NOMO-1 (cell line): ENCODE measurements around the gene FKBP11.

ENCODE experiments used
- DNase-seq, 2 experiments: peaks; one replicate each; lab custom pipeline; 2025; ENCODE audit not compliant: unreplicated experiment in 2 of 2; lab: John Stamatoyannopoulos, UW

FKBP11 gene

DNA sequence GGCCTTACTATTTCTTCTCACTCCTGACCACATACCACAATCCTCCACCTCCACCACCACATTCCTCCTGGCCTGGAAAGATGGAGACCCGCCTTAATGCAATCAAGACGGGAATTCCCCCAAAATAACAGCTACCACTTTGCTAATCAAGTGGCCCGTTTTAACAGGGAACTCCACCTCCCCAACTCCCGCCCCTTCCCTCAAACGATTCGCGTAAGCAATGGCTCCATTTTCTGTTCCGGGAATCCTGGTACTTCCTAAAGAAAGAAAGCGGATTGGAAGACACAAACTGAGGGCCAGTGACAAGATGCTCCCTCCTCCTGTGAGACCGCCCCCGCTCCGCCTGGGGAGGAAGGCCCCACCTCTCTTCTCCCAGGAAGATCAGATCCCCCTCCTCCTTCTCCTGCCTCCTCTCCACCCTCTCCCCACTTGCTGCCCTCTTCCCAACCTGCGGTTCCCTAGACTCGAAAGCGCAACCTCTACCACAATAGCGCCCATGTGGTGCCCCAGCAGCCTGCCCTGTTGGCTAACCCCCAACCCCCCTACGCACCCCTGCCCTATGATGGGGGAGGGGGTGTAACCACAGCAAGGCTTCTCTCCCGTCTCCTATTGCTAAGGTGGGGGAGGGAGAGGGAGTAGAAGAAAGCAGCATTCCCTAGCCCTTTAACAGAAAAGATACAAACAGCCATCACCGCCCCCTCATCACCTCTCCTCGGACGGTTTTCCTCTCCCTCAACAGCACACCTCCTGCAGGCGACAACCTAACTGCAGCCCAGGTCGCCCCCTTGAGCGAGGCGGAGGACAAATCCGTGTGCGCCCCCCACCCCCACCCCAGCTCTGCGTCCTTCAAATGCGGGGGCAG lies 31.2 kb upstream of the FKBP11 start:
- DNase-seq, result peak; percentile 65 to 70

DNA sequence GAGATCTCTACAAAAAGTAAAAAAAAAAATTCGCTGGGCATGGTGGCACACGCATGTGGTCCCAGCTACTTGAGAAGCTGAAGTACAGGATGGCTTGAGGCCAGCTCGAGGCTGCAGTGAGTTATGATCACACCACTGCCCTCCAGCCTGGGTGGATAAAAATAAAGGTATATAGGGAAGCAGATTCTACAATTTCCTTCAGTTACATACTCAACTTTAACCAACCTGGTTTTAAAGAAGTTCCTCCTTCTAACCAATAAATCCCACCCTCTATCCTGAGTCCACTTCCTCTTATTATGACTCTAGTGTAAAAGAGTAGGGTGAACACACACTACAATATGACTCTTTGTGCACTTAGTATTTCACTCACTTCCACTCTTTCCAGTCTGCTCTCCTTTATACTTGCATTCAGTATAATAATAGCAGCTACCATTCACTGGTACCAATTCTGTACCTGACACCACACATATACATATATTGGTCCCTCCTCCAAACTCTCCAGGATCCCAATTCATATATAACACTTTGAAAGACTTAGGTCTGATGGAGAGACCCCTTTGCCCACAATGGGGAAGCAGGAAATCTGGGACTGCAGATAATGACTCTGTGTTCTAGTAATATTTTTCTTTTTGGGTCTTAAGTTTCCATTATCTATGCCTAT lies 29.7 kb upstream of the FKBP11 start:
- peak; percentile 74 to 93 for DNase-seq

DNA sequence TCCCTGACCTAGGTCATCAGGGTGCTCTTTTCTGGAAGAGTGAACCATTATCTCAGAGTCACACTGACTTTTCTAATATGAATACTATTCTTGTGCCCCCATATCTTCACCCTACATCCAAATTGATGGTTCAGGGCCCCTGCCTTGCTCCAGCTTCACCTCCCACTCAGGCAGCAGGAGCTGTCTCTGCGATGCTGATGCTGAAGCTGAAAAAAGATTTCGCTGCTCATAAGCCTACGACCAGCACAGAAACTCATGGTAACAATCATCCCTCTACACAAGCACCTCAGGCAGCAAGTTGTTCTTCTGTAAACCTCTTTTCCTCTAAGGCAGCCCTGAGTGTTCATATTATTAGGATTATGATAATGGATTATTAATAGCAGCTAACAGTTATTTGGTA lies 28.8 kb upstream of the FKBP11 start:
- no peak for DNase-seq

GRCh38 chr12:48952691-48953090 lies 27.4 kb upstream of the FKBP11 start:
- no peak for DNase-seq

GRCh38 chr12:48947727-48948126 lies 22.4 kb upstream of the FKBP11 start:
- no peak for DNase-seq

DNA sequence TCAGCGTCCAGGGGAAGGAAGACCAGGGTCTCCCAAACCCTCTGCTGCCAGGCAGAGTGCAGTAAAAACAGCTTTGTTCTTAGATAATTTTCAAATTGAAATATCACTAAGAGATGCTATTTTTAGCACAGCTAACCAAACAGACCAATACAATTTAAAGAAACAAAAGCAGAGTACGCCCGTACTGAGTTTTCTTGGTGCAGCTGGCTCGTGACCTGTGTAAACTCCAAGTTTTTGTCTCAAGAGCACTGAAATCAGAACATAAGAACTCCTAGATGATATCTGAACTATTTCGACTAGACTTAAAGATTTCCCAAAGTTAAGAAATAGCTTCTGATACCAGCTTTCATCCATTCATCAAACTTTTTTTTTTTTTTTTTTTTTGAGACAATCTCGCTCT lies 21.7 kb upstream of the FKBP11 start:
- no peak for DNase-seq

DNA sequence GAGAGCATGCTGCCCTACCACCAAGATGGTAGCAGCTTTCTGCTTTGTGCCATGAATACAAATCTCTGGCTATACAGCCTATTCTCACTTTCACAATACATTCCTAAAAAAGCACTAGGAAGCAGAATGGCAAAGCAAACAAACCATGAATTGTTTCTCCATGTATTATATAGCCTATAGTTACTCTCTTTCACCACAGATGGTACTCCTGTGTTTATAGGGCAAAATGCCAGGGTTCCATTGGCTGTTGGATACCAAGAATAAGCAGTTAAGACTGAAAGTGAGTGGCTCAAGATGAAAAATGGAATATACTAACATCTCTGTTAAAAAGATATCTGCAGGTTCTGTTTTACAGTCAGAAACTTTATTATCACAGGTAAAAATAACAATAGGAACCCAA lies 20.9 kb upstream of the FKBP11 start:
- DNase-seq, result no peak

GRCh38 chr12:48943221-48943620 lies 17.9 kb upstream of the FKBP11 start:
- no peak for DNase-seq

GRCh38 chr12:48940181-48940580 lies 14.9 kb upstream of the FKBP11 start:
- DNase-seq, result peak; percentile 74 to 80

- peak; percentile 17 to 32 for DNase-seq
These were observed 13.5 kb upstream of the FKBP11 start for GRCh38 chr12:48938805-48939204.

DNA sequence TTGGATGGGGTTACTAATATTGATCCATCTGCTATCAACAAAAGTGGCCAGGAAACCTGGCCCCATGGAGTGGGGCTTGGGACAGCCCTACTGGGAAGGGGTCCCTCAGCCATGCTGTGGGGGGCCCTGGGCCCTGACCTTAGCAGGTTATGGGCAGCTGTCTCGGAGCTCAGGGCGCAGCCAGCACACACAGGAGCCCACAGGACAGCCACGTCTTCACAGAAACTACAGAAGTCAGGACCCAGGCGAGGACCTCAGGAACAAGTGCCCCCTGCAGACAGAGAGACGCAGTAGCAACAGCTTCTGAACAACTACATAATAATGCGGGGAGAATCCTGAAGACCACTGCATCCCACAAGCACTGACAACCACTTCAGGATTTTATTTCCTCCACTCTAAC lies 11.9 kb upstream of the FKBP11 start:
- DNase-seq, result no peak

- peak; percentile 7 to 28 for DNase-seq
These were observed 11.2 kb upstream of the FKBP11 start for GRCh38 chr12:48936379-48936979.

DNA sequence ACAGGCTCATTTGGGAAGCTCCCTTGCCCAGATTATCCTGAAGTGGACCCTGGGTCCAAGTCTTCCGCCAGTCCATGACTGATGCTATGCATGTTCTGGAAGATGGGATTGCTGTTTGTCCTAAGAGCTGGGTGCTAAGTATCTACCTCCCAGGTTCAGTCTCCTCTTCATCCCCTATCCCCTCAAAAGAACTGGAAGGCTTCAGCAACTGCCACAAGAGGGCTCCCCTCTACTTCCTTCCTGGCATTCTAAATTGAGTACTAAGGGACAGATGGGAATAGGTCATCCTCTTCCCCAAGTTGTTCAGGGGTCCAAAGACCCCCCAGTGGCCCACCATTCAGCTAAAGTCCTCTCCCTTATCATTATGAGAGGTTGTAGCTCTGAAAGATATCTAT lies 9.0 kb upstream of the FKBP11 start:
- no peak for DNase-seq

DNA sequence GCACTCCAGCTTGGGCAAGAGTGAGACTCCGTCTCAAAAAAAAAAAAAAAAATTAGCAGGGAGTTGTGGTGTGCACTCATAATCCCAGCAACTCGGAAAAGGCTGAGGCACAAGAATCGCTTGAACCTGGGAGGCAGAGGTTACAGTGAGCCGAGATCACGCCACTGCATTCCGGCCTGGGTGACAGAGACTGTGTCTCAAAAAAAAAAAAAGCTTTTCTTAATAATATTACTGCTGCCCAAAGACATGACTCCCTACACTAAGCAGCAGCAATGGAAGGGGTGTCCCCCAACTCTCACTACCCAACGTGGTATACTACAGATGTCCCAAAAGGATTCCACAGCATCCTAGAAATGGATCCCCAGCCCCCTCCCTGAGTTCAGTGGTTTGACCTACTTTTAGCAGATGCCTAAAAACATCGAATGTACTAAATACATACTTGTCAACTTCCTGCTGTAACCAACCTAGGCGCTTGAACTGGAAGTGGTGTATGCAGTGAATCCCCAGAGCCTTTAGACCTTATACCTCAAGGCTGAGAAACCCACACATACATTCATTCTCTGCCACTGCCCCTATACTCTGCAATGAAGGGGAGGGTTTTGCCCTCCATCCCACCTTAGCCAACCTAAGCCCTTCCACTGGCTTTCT lies 8.5 kb upstream of the FKBP11 start:
- DNase-seq, result no peak

GRCh38 chr12:48932878-48933277 lies 7.6 kb upstream of the FKBP11 start:
- no peak for DNase-seq

- no peak for DNase-seq
These were observed 5.2 kb upstream of the FKBP11 start for GRCh38 chr12:48930475-48930874.

GRCh38 chr12:48929551-48929950 lies 4.3 kb upstream of the FKBP11 start:
- DNase-seq, result no peak

- no peak for DNase-seq
These were observed 2.0 kb upstream of the FKBP11 start for GRCh38 chr12:48927261-48927660.

GRCh38 chr12:48924617-48925303 lies 532 bp downstream of the FKBP11 start:
- DNase-seq, result no peak

GRCh38 chr12:48923117-48923516 lies 2.2 kb downstream of the FKBP11 start:
- DNase-seq, result no peak
